Activated T-helper 17 cell treated with anti-CD3 and anti-CD28 coated beads, Interleukin-2, amount 50 U/mL, for 72 hours (primary cell): ENCODE results near the gene BAIAP3. TPM values are rescaled to one million over a fixed set of nuclear protein-coding genes. Genes with fewer than 3 reads are reported as not detected.

ENCODE experiments used
- ATAC-seq: fragments of 150-1000 bp; cut with Tn5 transposase; replicated peaks from 2 replicates; pipeline ENCODE4 v1.10.0; 2021; ENCODE audit warnings: mild to moderate bottlenecking, moderate library complexity
- H3K27ac Mint-ChIP-seq: one replicate; pipeline ENCODE4 v1.8.0; 2022; ENCODE audit warnings: mixed read lengths
- H3K27me3 Mint-ChIP-seq: one replicate; pipeline ENCODE4 v1.8.0; 2022; ENCODE audit warnings: mixed read lengths
- H3K36me3 Mint-ChIP-seq: one replicate; pipeline ENCODE4 v1.8.0; 2022; ENCODE audit warnings: low read depth, mild to moderate bottlenecking, mixed read lengths
- H3K4me1 Mint-ChIP-seq: one replicate; pipeline ENCODE4 v1.8.0; 2022; ENCODE audit warnings: mixed read lengths
- H3K4me3 Mint-ChIP-seq: one replicate; pipeline ENCODE4 v1.8.0; 2022; ENCODE audit warnings: mild to moderate bottlenecking, mixed read lengths
- H3K9me3 Mint-ChIP-seq: one replicate; pipeline ENCODE4 v1.8.0; 2022; ENCODE audit warnings: mixed read lengths
- total RNA-seq, 2 donors: library from RNA; stranded (reverse); gene quantifications; one replicate each; pipeline ENCODE4 v1.2.3, GENCODE V29; 2022

BAIAP3 gene
- total RNA-seq, 2 donors from 2014 or later, result 0.71 to 2.2 TPM

DNA sequence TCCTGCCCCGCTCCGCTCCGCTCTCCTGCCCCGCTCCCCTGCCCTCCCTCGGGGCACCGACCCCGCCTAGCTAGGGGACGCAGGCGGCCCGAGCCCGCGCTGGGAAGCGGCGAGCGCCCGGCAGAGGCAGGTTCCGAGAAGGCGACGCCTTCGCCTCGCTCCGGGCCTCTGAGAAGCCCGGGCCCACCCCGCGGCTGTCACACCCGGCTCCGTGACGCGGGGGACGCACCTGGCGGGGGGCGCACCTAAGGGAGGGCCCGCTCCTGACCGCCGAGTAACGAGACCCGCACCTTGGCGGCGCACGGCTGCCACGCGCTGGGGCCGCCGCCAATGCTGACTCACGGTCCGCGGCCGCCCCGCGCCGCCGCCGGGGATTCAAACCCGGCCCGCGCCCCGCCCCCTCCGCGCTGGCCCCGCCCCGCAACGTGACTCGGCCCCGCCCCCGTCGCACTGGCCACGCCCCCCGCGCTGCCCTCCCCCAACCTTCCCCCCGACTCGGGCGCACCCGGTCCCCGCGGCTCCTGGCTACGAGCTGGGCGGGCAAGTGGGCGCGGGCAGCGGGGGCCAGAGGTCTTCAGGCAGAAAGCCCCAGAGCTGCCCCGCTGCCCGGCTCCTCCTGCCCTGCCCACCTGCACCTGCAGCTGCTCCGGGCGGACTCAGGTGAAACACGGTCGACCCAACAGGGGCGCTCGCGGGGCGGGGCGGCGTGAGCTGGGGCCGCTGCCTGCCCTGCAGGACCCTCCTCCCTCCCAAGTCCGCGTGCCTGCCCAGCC, 46.0 kb downstream of the BAIAP3 start:
- peak overlapping the region; percentile 90 for H3K4me3 Mint-ChIP-seq
- H3K27ac Mint-ChIP-seq, result peak overlapping the region; percentile 89
- peak; percentile 76 for ATAC-seq
- H3K36me3 Mint-ChIP-seq, result peaks cover 22% of the 10 kb centered on the region
- H3K27me3 Mint-ChIP-seq, result no peaks in the 10 kb centered on the region
- no peaks in the 10 kb centered on the region for H3K9me3 Mint-ChIP-seq
- H3K4me1 Mint-ChIP-seq, result peaks cover 12% of the 10 kb centered on the region

DNA sequence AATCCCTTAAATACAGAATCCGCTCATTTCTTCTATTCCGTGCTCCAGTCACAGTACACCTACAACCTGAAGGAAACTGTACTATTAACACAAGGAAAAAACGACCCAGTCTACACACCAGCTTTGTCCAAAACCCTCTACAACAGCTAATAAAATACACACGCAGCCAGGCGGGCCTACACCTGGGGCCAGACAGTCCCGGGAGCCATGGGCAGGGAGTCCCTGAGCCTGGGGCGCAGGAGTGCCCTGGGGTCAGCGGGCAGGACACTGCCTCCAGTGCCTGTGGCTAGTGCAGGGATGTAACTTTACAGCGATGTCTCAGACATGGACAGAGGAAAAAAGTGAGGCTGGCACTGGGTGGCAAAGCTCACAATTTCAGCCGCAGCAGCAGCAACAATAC, 46.8 kb downstream of the BAIAP3 start:
- no peak for ATAC-seq
- H3K9me3 Mint-ChIP-seq, result no peaks in the 10 kb centered on the region
- peaks cover 12% of the 10 kb centered on the region for H3K4me1 Mint-ChIP-seq
- peaks cover 28% of the 10 kb centered on the region for H3K36me3 Mint-ChIP-seq
- peak overlapping the region; percentile 71 for H3K27ac Mint-ChIP-seq
- peak overlapping the region; percentile 77 for H3K4me3 Mint-ChIP-seq
- no peaks in the 10 kb centered on the region for H3K27me3 Mint-ChIP-seq

DNA sequence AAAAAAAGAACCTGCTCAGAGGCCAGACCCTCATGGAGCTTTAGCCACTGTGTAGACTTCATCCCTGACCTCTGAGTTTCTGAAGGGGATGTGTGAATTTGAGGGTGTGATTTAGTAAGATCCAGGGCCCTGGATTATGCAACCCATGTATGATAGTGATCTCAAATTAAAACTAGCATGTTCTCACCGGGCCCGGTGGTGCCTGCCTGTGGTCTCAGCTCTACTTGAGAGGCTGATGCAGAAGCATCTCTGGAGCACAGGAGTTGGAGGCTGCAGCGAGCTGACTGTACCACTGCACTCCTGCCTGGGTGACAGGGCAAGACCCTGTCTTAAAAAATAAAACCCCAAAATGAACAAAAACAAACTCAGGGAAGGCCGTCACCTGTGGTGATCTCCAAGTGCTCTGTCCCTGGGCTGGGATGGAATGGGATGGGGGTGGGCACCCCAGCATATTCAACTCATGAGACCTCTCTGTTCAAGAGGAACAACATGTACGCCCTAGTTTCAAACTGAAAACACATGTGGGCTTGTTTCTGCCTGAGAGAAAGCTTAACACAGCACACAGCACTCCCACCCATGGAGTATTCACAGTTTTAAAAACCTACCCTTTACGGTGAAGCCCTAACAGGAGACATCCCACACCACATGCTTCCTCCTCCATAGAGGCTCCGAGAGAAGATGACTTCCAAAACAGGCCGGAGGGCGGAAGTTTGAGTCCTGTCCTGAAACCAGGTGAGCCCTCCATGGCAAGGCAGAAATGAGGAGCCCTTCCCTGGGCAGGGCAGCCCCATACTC, 48.4 kb downstream of the BAIAP3 start:
- Mint-ChIP-seq H3K9me3 (no peaks in the 10 kb centered on the region), H3K36me3 (peaks cover 28% of the 10 kb centered on the region), H3K27me3 (no peaks in the 10 kb centered on the region), H3K4me1 (peaks cover 12% of the 10 kb centered on the region), H3K27ac (no peak overlapping the region), H3K4me3 (no peak overlapping the region)
- ATAC-seq, result no peak

DNA sequence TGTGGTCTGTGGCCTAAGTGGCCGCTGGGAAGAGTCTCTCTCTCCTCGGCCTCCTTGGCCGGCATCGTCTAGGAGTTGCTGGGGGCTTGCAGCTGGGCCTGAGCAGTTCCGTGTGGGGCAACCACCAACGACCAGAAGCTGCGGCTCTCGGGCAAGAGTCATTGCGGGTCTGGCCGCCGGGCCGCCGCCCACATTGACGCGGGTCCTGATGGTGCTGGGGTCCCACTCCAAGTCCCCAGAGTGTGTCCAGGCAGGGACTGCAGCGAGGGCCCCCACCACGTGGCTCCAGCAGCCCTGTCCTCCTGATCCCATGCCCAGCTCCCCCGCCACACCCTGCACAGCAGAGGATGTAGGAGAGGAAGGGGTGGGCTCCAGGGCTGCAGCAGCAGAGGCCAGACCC, 50.1 kb downstream of the BAIAP3 start:
- Mint-ChIP-seq H3K4me3 (no peak overlapping the region), H3K27me3 (no peaks in the 10 kb centered on the region), H3K4me1 (peaks cover 4% of the 10 kb centered on the region), H3K36me3 (peaks cover 19% of the 10 kb centered on the region), H3K27ac (no peak overlapping the region), H3K9me3 (no peaks in the 10 kb centered on the region)
- no peak for ATAC-seq

DNA sequence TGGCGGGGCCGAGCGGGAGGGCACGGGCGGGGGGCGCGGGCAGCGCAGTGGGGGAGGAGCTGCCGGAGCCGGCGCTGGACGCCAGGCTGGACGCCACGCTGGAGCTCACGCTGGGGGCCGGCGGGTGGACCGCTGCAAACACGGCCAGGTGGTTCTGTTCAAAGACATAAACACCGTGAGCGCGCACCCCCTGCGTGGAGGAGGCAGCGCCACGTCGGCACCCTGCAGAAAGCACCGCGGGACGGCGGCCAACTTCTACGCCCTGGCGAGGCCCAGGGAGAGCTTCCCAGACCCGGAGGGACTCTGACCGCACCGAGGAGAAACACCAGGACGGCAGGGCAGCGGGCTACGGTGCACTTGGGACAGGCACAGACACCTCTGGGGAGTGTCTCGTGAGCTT, 51.8 kb downstream of the BAIAP3 start:
- H3K4me3 Mint-ChIP-seq, result no peak overlapping the region
- no peaks in the 10 kb centered on the region for H3K4me1 Mint-ChIP-seq
- ATAC-seq, result no peak
- no peaks in the 10 kb centered on the region for H3K9me3 Mint-ChIP-seq
- H3K36me3 Mint-ChIP-seq, result peaks cover 19% of the 10 kb centered on the region
- H3K27me3 Mint-ChIP-seq, result no peaks in the 10 kb centered on the region
- H3K27ac Mint-ChIP-seq, result no peak overlapping the region

DNA sequence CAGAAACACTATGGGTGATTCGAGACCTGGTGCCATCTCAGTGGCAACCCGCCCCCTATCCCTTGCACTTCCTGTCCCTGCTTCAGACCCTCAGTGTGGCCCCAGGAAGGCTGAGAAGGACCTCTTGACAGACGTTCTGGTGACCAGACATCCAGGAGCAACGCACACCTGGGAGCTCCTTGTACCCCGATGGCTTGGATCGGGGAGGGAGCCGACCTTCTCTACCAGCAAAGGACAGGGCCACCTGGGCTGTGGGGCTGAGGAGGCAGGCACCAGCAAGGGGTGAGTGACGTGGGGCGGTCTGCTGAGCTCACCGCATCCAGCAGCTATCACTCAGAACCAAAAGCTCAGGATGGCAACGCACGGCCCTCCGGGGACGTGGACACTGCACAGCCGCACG, 53.9 kb downstream of the BAIAP3 start:
- H3K4me1 Mint-ChIP-seq, result no peaks in the 10 kb centered on the region
- H3K27ac Mint-ChIP-seq, result no peak overlapping the region
- ATAC-seq, result no peak
- H3K9me3 Mint-ChIP-seq, result no peaks in the 10 kb centered on the region
- no peaks in the 10 kb centered on the region for H3K27me3 Mint-ChIP-seq
- H3K36me3 Mint-ChIP-seq, result peaks cover 22% of the 10 kb centered on the region
- no peak overlapping the region for H3K4me3 Mint-ChIP-seq

DNA sequence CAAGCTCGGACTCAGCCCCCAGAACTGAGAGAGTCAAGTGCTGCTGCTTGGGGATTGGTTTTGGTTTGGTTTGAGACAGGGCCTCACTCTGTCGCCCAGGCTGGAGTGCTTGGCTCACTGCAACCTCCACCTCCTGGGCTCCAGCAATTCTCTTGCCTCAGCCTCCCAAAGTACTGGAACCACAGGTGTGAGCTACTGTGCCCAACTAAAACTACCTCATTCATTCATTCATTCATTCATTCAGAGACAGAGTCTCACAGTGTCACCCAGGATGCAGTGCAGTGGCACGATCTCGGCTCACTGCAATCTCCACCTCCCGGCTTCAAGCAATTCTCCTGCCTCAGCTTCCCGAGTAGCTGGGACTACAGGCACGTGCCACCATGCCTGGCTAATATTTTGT, 56.3 kb downstream of the BAIAP3 start:
- H3K27ac Mint-ChIP-seq, result no peak overlapping the region
- no peaks in the 10 kb centered on the region for H3K27me3 Mint-ChIP-seq
- H3K4me3 Mint-ChIP-seq, result no peak overlapping the region
- H3K4me1 Mint-ChIP-seq, result no peaks in the 10 kb centered on the region
- no peak for ATAC-seq
- H3K9me3 Mint-ChIP-seq, result no peaks in the 10 kb centered on the region
- H3K36me3 Mint-ChIP-seq, result peaks cover 28% of the 10 kb centered on the region

DNA sequence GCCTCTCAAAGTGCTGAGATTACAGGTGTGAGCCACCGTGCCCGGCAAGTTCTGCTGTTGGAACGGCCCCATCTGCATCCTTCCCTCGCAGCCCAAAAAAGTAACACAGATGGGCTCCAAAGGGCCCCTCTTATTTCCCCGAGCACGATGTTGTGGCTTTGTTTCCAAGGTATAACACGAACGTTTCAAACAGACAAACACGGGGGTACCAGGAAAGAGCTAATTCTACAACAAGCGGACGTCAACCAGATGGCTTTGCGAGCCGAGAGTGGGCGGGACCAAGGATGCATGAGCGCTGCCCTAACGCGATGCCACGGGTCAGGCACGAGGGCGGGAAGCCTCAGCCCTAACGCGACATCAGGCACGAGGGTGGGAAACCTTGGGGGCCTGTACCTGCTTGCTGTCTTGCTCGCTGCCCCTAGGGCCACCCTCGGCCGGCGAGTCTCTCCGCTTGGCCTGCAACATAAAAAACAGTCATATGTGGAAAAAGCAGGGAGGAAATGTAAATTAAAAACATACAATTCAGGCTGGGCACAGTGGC, 56.9 kb downstream of the BAIAP3 start:
- Mint-ChIP-seq H3K4me3 (no peak overlapping the region), H3K36me3 (peaks cover 24% of the 10 kb centered on the region), H3K27me3 (no peaks in the 10 kb centered on the region), H3K4me1 (no peaks in the 10 kb centered on the region), H3K27ac (no peak overlapping the region), H3K9me3 (no peaks in the 10 kb centered on the region)
- no peak for ATAC-seq

DNA sequence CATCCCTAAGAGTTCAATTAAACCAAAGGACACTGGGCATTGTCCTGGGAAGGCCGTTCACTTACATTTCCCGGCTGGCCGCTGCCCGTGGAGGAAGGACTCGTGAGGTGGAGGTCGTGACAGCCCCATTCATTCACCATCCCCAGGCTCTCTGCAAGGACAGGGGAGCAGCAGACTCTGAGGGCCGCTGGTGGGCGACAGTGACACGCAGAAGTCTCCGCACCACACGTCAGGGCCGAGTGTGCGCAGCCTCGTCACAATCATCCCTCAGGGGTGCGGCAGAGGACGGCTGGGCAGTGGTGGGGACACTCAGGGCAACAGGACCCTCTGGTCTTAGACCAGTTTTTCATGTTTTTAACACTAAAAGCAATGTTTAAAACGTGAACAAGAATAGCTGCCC, 59.4 kb downstream of the BAIAP3 start:
- peaks cover 24% of the 10 kb centered on the region for H3K36me3 Mint-ChIP-seq
- ATAC-seq, result no peak

DNA sequence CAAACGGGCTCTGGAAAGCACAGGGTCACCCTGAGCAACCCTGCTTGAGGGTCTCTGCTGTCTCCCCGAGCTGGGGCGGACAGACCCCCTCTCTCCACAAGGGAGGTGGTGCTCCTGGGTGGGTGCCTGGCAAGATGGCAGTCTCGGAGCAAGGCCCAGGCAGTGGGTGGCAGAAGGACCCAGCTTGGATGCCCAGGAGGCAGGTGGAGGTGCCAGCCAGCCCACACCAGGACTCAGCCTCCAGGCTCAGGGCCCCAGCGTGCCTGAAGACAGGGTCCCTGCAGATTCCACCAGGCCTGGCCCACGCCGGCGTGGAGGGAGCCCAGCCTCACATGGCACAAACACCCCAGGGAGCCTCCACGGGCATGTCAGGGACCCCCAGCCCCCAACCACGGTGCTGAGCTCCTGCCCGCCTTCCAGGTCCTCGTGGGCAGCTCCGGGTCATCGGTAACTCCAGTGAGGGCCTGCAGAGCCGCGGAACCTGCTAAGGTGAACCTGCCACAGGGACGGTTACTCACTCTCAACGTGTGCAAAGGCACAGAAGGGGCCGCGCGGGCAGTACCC, 60.2 kb downstream of the BAIAP3 start:
- Mint-ChIP-seq H3K4me3 (no peak overlapping the region), H3K4me1 (no peaks in the 10 kb centered on the region), H3K36me3 (peaks cover 31% of the 10 kb centered on the region), H3K27me3 (no peaks in the 10 kb centered on the region), H3K27ac (no peak overlapping the region), H3K9me3 (no peaks in the 10 kb centered on the region)
- ATAC-seq, result no peak

More for the DNA sequence above, 59.4 kb downstream of the BAIAP3 start:
- H3K4me1 Mint-ChIP-seq, result no peaks in the 10 kb centered on the region
- no peaks in the 10 kb centered on the region for H3K9me3 Mint-ChIP-seq
- H3K27me3 Mint-ChIP-seq, result no peaks in the 10 kb centered on the region
- H3K27ac Mint-ChIP-seq, result no peak overlapping the region
- H3K4me3 Mint-ChIP-seq, result no peak overlapping the region

DNA sequence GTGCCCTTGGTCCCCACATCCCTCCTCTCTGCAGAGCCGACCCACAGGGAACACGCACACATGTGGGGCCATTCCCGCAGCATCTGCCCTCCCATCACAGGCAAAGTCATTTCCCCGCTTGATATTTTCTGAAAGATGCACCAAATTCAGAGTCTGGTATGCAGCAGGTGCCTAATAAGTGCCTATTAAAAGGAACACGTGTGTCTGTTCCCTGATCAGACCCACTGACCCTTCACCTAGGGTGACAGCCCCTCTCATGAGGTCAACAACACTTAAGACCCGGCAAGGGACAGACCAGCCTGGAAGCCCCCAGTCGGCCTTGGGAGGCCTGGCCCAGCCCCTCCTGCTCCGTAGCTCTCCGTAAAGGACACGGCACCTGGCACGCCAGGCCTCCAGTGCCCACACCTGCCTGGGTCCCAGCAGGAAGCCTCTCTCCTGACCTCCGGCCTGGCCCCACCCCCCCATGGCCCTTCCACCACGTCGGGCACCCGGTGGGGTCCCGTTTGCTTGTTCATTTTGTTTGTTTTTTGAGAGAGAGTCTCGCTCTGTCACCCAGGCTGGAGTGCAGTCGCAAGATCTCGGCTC, 61.0 kb downstream of the BAIAP3 start:
- no peaks in the 10 kb centered on the region for H3K9me3 Mint-ChIP-seq
- no peak overlapping the region for H3K4me3 Mint-ChIP-seq
- H3K4me1 Mint-ChIP-seq, result no peaks in the 10 kb centered on the region
- H3K27me3 Mint-ChIP-seq, result no peaks in the 10 kb centered on the region
- H3K27ac Mint-ChIP-seq, result no peak overlapping the region
- no peak for ATAC-seq
- peaks cover 38% of the 10 kb centered on the region for H3K36me3 Mint-ChIP-seq

DNA sequence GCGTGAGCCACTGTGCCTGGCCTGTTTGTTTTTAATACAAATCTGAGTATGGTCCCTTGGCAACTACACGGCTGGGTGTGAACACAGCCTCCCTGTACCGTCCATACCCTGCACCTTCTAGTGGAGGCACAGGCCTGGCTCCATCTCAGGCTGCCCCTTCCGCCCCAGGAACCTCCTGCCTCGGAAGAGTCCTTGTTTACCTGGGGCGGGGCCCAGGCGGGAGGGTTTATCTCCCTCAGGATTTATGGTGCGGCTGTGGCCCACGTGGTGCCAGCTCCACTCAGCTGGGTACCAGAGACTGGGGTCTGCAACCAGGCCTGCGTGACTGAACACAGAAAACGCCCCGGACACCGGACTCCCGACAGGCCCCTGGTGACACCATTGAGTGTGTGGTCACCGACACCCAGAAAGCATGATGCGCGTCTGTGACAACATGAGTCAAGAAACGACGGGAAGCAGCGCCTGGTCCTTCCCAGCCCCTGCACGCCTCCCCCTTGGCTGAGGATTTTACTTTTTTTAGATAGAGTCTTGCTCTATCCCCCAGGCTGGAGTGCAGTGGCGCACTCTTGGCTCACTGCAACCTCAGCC, 62.1 kb downstream of the BAIAP3 start:
- H3K9me3 Mint-ChIP-seq, result no peaks in the 10 kb centered on the region
- H3K27me3 Mint-ChIP-seq, result no peaks in the 10 kb centered on the region
- H3K4me3 Mint-ChIP-seq, result no peak overlapping the region
- H3K4me1 Mint-ChIP-seq, result no peaks in the 10 kb centered on the region
- no peak for ATAC-seq
- no peak overlapping the region for H3K27ac Mint-ChIP-seq
- H3K36me3 Mint-ChIP-seq, result peaks cover 41% of the 10 kb centered on the region

DNA sequence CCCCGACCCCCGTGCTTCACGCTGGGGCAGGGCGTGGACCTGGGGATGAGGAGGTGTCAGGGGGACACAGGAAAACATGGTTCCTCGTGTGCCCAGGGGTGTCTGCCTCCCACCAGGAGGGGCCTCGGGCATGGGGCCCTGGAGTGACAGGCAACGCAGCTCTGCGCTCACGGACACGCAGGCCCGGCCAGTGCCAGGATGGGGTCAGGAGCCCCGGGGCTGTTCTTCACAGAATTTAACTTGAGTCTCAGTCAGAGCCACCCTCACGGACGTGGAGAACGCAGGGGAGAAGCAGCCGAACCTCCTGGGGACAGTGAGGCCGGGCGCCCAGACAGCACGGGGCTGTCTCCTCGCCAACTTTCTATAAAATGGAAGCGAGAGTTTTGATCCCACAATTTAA, 64.3 kb downstream of the BAIAP3 start:
- H3K27me3 Mint-ChIP-seq, result no peaks in the 10 kb centered on the region
- no peaks in the 10 kb centered on the region for H3K4me1 Mint-ChIP-seq
- H3K4me3 Mint-ChIP-seq, result no peak overlapping the region
- ATAC-seq, result no peak
- peaks cover 48% of the 10 kb centered on the region for H3K36me3 Mint-ChIP-seq
- no peak overlapping the region for H3K27ac Mint-ChIP-seq
- no peaks in the 10 kb centered on the region for H3K9me3 Mint-ChIP-seq

DNA sequence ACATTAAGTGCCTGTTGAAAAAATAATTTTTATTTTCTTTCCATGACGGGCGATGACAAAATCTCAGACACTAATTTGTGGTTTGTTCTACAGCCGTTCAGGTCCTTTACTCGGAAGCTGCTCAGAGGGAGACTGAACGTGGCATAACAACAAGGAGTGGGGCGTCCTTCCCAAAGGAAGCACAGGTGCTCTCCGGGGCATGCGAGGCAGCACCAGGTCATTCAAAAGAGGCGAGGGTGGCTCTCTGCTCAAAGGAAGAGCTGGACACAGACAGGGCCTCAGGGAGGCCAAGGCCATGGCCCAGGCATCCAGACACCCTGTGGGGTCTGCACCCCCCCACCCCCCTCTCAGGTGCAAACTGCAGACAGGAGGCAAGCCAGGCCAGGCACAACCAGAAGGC, 64.9 kb downstream of the BAIAP3 start:
- Mint-ChIP-seq H3K36me3 (peaks cover 50% of the 10 kb centered on the region), H3K4me3 (no peak overlapping the region), H3K27me3 (no peaks in the 10 kb centered on the region), H3K4me1 (no peaks in the 10 kb centered on the region), H3K9me3 (no peaks in the 10 kb centered on the region), H3K27ac (no peak overlapping the region)
- no peak for ATAC-seq
